CD4-positive, alpha-beta T cell treated with Interleukin-2 at 100 ng/mL for 4 hours (primary cell): ENCODE results near the gene GPR39.
"Not testable (repeated sequence)": the region's sequence is repeated elsewhere in the genome, so short reads cannot be mapped to it uniquely, and the experiment has no call there.

Experiments used
- DNase-seq: peaks from one replicate; pipeline ENCODE4 v3.0.0-alpha.2; 2020; ENCODE audit warnings: low spot score

Gene GPR39

GRCh38 chr2:132416723-132417395 is at the start of gene GPR39:
Gene GPR39 (plus strand): TSS chr2:132416805.
- no peak for DNase-seq

- DNase-seq = no peak
These were observed 48.4 kb upstream of the GPR39 start for GRCh38 chr2:132368191-132368590.

GRCh38 chr2:132372276-132372675 is 44.3 kb upstream of the GPR39 start:
- DNase-seq = no peak

- DNase-seq = no peak
These were observed 43.0 kb upstream of the GPR39 start for GRCh38 chr2:132373391-132374135.

GRCh38 chr2:132374151-132374550 is 42.5 kb upstream of the GPR39 start:
- no peak for DNase-seq

- DNase-seq = no peak
These were observed 42.1 kb upstream of the GPR39 start for GRCh38 chr2:132374551-132374950.

GRCh38 chr2:132374961-132375360 is 41.6 kb upstream of the GPR39 start:
- no peak for DNase-seq

- DNase-seq = no peak
These were observed 35.2 kb upstream of the GPR39 start for GRCh38 chr2:132381376-132381775.

GRCh38 chr2:132383956-132384355 is 32.6 kb upstream of the GPR39 start:
- no peak for DNase-seq

GRCh38 chr2:132384491-132385151 is 32.0 kb upstream of the GPR39 start:
- DNase-seq = no peak

- no peak for DNase-seq
These were observed 29.5 kb upstream of the GPR39 start for GRCh38 chr2:132387126-132387525.

GRCh38 chr2:132390076-132390475 is 26.5 kb upstream of the GPR39 start:
- DNase-seq = no peak

GRCh38 chr2:132391378-132391777 is 25.2 kb upstream of the GPR39 start:
- DNase-seq = no peak

GRCh38 chr2:132392221-132392620 is 24.4 kb upstream of the GPR39 start:
- no peak for DNase-seq

GRCh38 chr2:132392879-132393278 is 23.7 kb upstream of the GPR39 start:
- DNase-seq = no peak

GRCh38 chr2:132397042-132397441 is 19.6 kb upstream of the GPR39 start:
- DNase-seq = not testable (repeated sequence)

- no peak for DNase-seq
These were observed 16.3 kb upstream of the GPR39 start for GRCh38 chr2:132400169-132400900.

GRCh38 chr2:132400901-132401240 is 15.7 kb upstream of the GPR39 start:
- DNase-seq = no peak

GRCh38 chr2:132401326-132401725 is 15.3 kb upstream of the GPR39 start:
- DNase-seq = no peak

- DNase-seq = no peak
These were observed 13.5 kb upstream of the GPR39 start for GRCh38 chr2:132403146-132403545.

- no peak for DNase-seq
These were observed 12.5 kb upstream of the GPR39 start for GRCh38 chr2:132404056-132404455.

- no peak for DNase-seq
These were observed 8.8 kb upstream of the GPR39 start for GRCh38 chr2:132407784-132408183.

GRCh38 chr2:132412021-132412420 is 4.6 kb upstream of the GPR39 start:
- DNase-seq = no peak
